Lung (tissue), 12 donors: ENCODE measurements around the gene HYI. TPM values are rescaled to one million over a fixed set of nuclear protein-coding genes. Genes with fewer than 3 reads are reported as not detected.

Source experiments
- ATAC-seq: fragments of 200-7000 bp; cut with Tn5 transposase; one replicate; pipeline ENCODE4 v1.9.1; 2020; ENCODE audit warnings: moderate number of reproducible peaks; ENCODE audit not compliant: insufficient read depth, low FRiP score
- DNase-seq, 3 donors: peaks; one replicate each; pipeline ENCODE4 v3.0.0-alpha.2; 2013 to 2017
- H3K27ac ChIP-seq, 2 donors: one replicate each; pipeline ENCODE4 v1.5.1; 2013; ENCODE audit warnings: mild to moderate bottlenecking in 2 of 2, moderate library complexity in 2 of 2, control low read depth in 1 of 2, inconsistent platforms in 1 of 2, low read depth in 1 of 2, low read length in 1 of 2
- H3K27me3 ChIP-seq, 3 donors: one replicate each; pipeline ENCODE4 v1.5.1; 2013; ENCODE audit warnings: low read length in 2 of 3; ENCODE audit not compliant: control insufficient read depth in 3 of 3, insufficient read depth in 3 of 3
- H3K36me3 ChIP-seq, 4 donors: one replicate each; pipeline ENCODE4 v1.5.1; 2013; ENCODE audit warnings: low read length in 4 of 4, mild to moderate bottlenecking in 1 of 4, moderate library complexity in 1 of 4; ENCODE audit not compliant: control insufficient read depth in 4 of 4, insufficient read depth in 4 of 4
- H3K4me1 ChIP-seq, 5 donors: one replicate each; pipeline ENCODE4 v1.5.1; 2013; ENCODE audit warnings: low read length in 5 of 5, mild to moderate bottlenecking in 2 of 5, moderate library complexity in 1 of 5; ENCODE audit not compliant: control insufficient read depth in 5 of 5, insufficient read depth in 5 of 5
- H3K4me3 ChIP-seq: one replicate; pipeline ENCODE4 v1.5.1; 2013; ENCODE audit warnings: mild to moderate bottlenecking, control low read depth, moderate library complexity
- H3K9ac ChIP-seq, 2 donors: one replicate each; pipeline ENCODE4 v1.5.1; 2013; ENCODE audit warnings: low read length in 2 of 2, control low read depth in 1 of 2; ENCODE audit not compliant: insufficient read depth in 1 of 2
- H3K9me3 ChIP-seq, 4 donors: one replicate each; pipeline ENCODE4 v1.5.1; 2013; ENCODE audit warnings: low read length in 3 of 4, mild to moderate bottlenecking in 1 of 4, moderate library complexity in 1 of 4; ENCODE audit not compliant: control insufficient read depth in 4 of 4, insufficient read depth in 3 of 4
- WGBS, 2 donors: extraction: QIAGEN DNeasy Blood & Tissue Kit; methylation state at CpG; one replicate each; pipeline ENCODE4 v1.1.7; 2013; 5-methylcytosine and 5-hydroxymethylcytosine counted together
- polyA plus RNA-seq, 2 donors: library from polyadenylated mRNA; stranded (reverse); fragments of 200-250 nt; gene quantifications; one replicate each; pipeline ENCODE4 v1.2.1, GENCODE V29; 2013
- total RNA-seq, 2 donors: library from RNA; depleted of rRNA in 1 of 2; stranded (reverse); fragments of >200 nt in 1 of 2; gene quantifications; one replicate each; pipeline ENCODE4 v1.2.1, GENCODE V29; 2014 to 2021
- TF ChIP-seq, protein P1 (sequence below): IDR thresholded peaks from 2 replicates; pipeline ENCODE4 v1.5.1; 2012; ENCODE audit warnings: mild to moderate bottlenecking; ENCODE audit errors: control extremely low read depth, extremely low read depth
- donor health status: control.
- donor health status: control.
- donor health status: Bipolar disorder and iron deficiency.
- donor health status: healthy.
- donor health status: DM: yes; HTN: yes; CAD: no.

Gene HYI
- total and polyA plus RNA-seq, 4 donors: 35.8 to 103 (median 69.4) TPM

DNA sequence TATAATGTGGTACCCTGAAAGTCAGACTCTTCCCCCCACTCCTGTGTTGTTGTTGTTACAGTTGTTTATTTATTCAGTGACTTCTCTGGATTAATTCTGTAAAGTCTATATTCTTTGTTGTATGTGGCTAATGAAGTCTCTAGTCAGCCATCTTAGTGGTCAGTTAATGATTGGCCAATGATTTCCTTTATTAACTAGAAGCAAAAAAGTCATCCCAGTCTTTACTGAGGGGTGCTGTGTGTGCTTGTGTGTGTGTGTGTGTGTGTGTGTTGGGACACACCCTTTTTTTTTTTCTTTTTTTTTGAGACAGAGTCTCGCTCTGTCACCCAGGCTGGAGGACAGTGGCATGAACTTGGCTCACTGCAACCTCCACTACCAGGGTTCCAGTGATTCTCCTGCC is 37.3 kb upstream of the HYI start:
- Histone ChIP-seq H3K27me3 (no peaks in the 10 kb centered on the region), H3K4me1 (peaks cover 0 to 16% (median 0%) of the 10 kb centered on the region in 5 donors), H3K4me3 (no peak overlapping the region), H3K9ac (no peak overlapping the region), H3K36me3 (no peaks in the 10 kb centered on the region), H3K27ac (no peak overlapping the region), H3K9me3 (peaks cover 0 to 7% (median 2%) of the 10 kb centered on the region in 4 donors)
- TF ChIP-seq, protein P1, sequence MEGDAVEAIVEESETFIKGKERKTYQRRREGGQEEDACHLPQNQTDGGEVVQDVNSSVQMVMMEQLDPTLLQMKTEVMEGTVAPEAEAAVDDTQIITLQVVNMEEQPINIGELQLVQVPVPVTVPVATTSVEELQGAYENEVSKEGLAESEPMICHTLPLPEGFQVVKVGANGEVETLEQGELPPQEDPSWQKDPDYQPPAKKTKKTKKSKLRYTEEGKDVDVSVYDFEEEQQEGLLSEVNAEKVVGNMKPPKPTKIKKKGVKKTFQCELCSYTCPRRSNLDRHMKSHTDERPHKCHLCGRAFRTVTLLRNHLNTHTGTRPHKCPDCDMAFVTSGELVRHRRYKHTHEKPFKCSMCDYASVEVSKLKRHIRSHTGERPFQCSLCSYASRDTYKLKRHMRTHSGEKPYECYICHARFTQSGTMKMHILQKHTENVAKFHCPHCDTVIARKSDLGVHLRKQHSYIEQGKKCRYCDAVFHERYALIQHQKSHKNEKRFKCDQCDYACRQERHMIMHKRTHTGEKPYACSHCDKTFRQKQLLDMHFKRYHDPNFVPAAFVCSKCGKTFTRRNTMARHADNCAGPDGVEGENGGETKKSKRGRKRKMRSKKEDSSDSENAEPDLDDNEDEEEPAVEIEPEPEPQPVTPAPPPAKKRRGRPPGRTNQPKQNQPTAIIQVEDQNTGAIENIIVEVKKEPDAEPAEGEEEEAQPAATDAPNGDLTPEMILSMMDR: no peak
- no peak for DNase-seq
- WGBS, 2 donors: 100% methylated on average over 1 of the region's 1 CpG
- ATAC-seq: no peak

DNA sequence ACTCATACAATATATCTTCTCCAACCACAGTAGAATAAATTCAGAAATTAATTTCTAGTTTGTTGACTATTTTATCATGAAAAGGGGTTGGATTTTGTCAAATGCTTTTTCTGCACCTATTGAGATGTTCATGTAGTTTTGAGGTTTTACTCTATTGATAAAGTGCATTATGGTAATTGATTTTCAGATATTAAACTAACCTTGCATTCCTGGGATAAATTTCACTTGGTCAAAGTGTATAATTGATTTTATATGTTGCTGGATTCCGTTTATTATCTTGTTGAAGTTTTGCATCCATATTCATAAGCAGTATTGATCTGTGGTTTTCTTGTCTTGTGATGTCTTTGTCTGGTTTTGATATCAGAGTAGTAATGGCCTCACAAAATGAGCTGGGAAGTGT is 34.4 kb upstream of the HYI start:
- Histone ChIP-seq H3K27me3 (no peaks in the 10 kb centered on the region), H3K27ac (no peak overlapping the region), H3K4me3 (no peak overlapping the region), H3K36me3 (no peaks in the 10 kb centered on the region), H3K9ac (no peak overlapping the region), H3K4me1 (peaks cover 0 to 4% (median 0%) of the 10 kb centered on the region in 5 donors), H3K9me3 (peaks cover 0 to 7% (median 2%) of the 10 kb centered on the region in 4 donors)
- TF ChIP-seq, protein P1: no peak
- no peak for ATAC-seq
- 83 to 87% methylated on average over 1 of the region's 1 CpG for WGBS, 2 donors
- no peak for DNase-seq

DNA sequence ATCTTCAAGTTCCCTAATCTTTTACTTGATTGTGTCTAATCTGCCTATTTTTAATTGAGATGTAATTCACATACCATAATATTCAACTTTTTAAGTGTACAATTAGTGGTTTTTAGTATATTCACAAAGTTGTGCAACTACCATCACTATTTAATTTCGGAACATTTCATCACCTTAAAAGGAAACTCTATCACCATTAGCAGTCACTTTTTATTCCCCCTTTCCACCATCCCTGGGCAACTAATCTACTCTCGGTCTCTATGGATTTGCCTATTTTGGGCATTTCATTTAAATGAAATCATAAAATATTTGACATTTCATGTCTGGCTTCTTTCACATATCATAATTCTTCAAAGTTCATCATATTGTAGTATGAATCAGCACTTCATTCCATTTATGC is 30.6 kb upstream of the HYI start:
- DNase-seq (no peak), ATAC-seq (no peak)
- Histone ChIP-seq H3K36me3 (no peaks in the 10 kb centered on the region), H3K27ac (no peak overlapping the region), H3K4me3 (no peak overlapping the region), H3K9ac (no peak overlapping the region), H3K27me3 (no peaks in the 10 kb centered on the region), H3K9me3 (peaks cover 0 to 2% (median 0%) of the 10 kb centered on the region in 4 donors), H3K4me1 (peaks cover 0 to 18% (median 0%) of the 10 kb centered on the region in 5 donors)
- WGBS, 2 donors: 68 to 87% methylated on average over 2 of the region's 2 CpGs
- TF ChIP-seq, protein P1: no peak

GRCh38 chr1:43482215-43482614 is 28.5 kb upstream of the HYI start:
- Histone ChIP-seq H3K9ac (no peak overlapping the region), H3K4me1 (peaks cover 0 to 18% (median 0%) of the 10 kb centered on the region in 5 donors), H3K36me3 (no peaks in the 10 kb centered on the region), H3K27me3 (peaks cover 0 to 3% (median 0%) of the 10 kb centered on the region in 3 donors), H3K4me3 (no peak overlapping the region), H3K9me3 (no peaks in the 10 kb centered on the region), H3K27ac (no peak overlapping the region)
- 50 to 95% methylated on average over 1 of the region's 1 CpG for WGBS, 2 donors
- TF ChIP-seq, protein P1: no peak
- DNase-seq (peak in 2 of 3 donors; percentile 92 to 94), ATAC-seq (no peak)
